ENCODE measurements around the gene PRLH.
A peak's percentile ranks its signal among the peaks of the same experiment; 100 is the strongest.
"Not testable (repeated sequence)": the region's sequence is repeated elsewhere in the genome, so short reads cannot be mapped to it uniquely, and the experiment has no call there.

Gene PRLH

GRCh38 chr2:237603049-237603717 lies 36.8 kb downstream of the PRLH start:
- TF ChIP-seq POLR2A (IDR thresholded peaks at IDR 0.05; ENCODE audit: extremely low read depth, insufficient read length) (no peak), MYC (IDR thresholded peaks at IDR 0.05; ENCODE audit: low read depth, low read length) (no peak), CTCF (IDR thresholded peaks at IDR 0.05; ENCODE audit: low read depth, low read length) (no peak), MAX (IDR thresholded peaks at IDR 0.05; ENCODE audit: low read depth, low read length) (no peak)
- no peak overlapping the region for H3K4me3 ChIP-seq (ENCODE audit: low read depth, low read length)
- no peak for DNase-seq (ENCODE audit: low read depth)

- H3K4me3 ChIP-seq (ENCODE audit: low read depth, low read length): no peak overlapping the region
- peak; percentile 29 for DNase-seq (ENCODE audit: low read depth)
- TF ChIP-seq MYC (IDR thresholded peaks at IDR 0.05; ENCODE audit: low read depth, low read length) (no peak), MAX (IDR thresholded peaks at IDR 0.05; ENCODE audit: low read depth, low read length) (no peak), CTCF (IDR thresholded peaks at IDR 0.05; ENCODE audit: low read depth, low read length) (no peak), POLR2A (IDR thresholded peaks at IDR 0.05; ENCODE audit: extremely low read depth, insufficient read length) (no peak)
Observed at GRCh38 chr2:237603718-237604362, 37.5 kb downstream of the PRLH start.

- H3K4me3 ChIP-seq (ENCODE audit: low read depth, low read length): no peak overlapping the region
- TF ChIP-seq CTCF (IDR thresholded peaks at IDR 0.05; ENCODE audit: low read depth, low read length) (no peak), POLR2A (IDR thresholded peaks at IDR 0.05; ENCODE audit: extremely low read depth, insufficient read length) (no peak), MAX (IDR thresholded peaks at IDR 0.05; ENCODE audit: low read depth, low read length) (no peak), MYC (IDR thresholded peaks at IDR 0.05; ENCODE audit: low read depth, low read length) (no peak)
- no peak for DNase-seq (ENCODE audit: low read depth)
Observed at GRCh38 chr2:237604391-237604790, 38.0 kb downstream of the PRLH start.

- no peak overlapping the region for H3K4me3 ChIP-seq (ENCODE audit: low read depth, low read length)
- no peak for DNase-seq (ENCODE audit: low read depth)
- TF ChIP-seq POLR2A (IDR thresholded peaks at IDR 0.05; ENCODE audit: extremely low read depth, insufficient read length): no peak
- no peak for TF ChIP-seq MYC (IDR thresholded peaks at IDR 0.05; ENCODE audit: low read depth, low read length)
- TF ChIP-seq MAX (IDR thresholded peaks at IDR 0.05; ENCODE audit: low read depth, low read length): no peak
- TF ChIP-seq CTCF (IDR thresholded peaks at IDR 0.05; ENCODE audit: low read depth, low read length): no peak
Observed at GRCh38 chr2:237604960-237605359, 38.6 kb downstream of the PRLH start.

GRCh38 chr2:237606522-237606921 lies 40.1 kb downstream of the PRLH start:
- DNase-seq (ENCODE audit: low read depth); H3K4me3 ChIP-seq (ENCODE audit: low read depth, low read length): not testable (repeated sequence)

GRCh38 chr2:237612527-237613357 lies 46.4 kb downstream of the PRLH start:
- DNase-seq (ENCODE audit: low read depth): no peak
- H3K4me3 ChIP-seq (ENCODE audit: low read depth, low read length): no peak overlapping the region
- TF ChIP-seq MYC (IDR thresholded peaks at IDR 0.05; ENCODE audit: low read depth, low read length): no peak
- no peak for TF ChIP-seq MAX (IDR thresholded peaks at IDR 0.05; ENCODE audit: low read depth, low read length)
- TF ChIP-seq POLR2A (IDR thresholded peaks at IDR 0.05; ENCODE audit: extremely low read depth, insufficient read length): no peak
- no peak for TF ChIP-seq CTCF (IDR thresholded peaks at IDR 0.05; ENCODE audit: low read depth, low read length)

Measured in NB4 (cell line).